ENCODE data around the gene PLSCR3.

The PLSCR3 gene

DNA sequence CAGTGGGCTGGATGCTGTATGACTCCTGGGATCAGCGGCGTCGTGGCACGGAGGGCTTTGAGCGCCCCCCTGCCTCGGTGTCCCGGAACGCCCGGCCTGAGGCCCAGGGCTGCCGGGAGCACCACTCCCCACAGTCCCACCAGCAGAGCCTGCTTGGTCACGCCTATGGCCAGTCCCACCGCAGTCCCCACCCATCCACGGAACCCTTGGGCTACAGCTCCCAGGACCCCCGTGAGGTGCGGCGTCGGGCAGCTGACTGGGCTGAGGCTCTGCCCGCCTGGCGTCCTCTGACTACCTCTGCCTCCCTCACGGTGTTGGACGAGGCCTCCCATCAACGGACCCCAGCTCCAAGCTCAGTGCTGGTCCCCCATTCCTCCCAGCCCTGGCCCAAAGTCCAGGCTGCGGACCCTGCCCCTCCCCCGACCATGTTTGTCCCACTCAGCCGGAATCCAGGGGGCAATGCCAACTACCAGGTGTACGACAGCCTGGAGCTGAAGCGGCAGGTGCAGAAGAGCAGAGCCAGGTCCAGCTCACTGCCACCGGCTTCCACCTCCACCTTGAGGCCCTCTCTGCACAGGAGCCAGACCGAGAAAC, 32.7 kb upstream of the PLSCR3 start:
- DNase-seq: no peak

DNA sequence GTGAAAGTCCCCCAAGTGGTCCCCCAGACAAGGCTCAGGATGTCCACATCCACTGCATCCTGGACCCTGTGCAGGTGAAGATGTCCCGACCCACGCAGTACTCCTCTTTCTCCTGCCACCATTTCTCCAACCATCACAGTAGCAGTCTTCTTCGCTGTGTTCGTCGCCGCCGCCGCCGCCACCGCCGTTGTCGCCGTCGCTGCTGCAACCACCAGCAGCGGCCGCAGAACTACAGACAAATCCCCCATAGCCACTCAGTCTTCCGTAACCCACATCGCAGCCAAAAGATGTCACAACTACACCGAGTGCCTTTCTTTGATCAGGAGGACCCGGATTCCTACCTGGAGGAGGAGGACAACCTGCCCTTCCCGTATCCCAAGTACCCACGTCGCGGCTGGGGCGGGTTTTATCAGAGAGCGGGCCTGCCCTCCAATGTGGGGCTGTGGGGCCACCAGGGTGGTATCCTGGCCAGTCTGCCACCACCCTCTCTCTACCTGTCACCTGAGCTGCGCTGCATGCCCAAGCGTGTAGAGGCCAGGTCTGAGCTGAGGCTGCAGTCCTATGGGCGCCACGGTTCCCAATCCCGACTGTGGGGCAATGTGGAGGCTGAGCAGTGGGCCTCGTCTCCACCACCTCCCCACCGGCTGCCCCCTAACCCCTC, 32.0 kb upstream of the PLSCR3 start:
- no peak for DNase-seq

DNA sequence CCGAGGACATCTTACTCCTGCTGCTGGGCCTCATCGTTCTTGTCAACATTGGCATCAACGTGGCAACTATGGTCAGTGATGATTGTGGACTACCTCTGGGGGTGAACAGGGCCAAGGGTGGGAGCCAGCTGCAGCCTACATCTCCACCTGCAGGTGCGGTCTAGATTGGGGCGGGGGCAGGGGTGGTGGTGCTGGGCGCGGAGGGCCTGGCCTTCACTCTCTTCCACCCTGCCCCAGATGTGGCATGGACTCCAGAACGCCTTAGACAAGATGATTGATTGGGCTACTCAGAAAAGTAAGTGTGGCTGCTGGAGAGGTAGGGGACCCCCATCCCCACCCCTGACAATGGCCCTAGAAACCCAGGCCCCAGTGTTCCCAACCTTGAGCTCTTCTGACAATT, 31.4 kb upstream of the PLSCR3 start:
- no peak for DNase-seq

DNA sequence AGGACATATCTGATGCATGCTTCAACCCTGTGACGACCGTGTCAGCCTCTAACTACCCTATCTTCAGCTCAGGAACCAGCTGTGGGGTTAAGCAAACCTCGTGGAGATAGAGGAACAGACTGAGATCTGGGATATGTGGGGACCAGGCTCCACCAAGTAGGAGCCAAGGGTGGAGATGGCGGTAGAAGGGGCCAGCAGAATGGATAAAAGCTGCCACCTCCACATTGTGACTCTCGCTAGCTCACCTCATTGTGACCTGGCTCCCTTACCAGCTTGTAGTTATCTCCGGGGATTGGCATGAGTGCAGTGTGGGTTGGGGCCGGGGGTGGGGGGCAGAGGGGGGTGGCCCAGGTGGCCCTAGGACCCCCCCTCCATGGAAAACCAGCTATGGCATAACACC, 31.0 kb upstream of the PLSCR3 start, which contains the start of gene SPEM2:
Gene SPEM2, plus strand, starts transcription at position 301 of the 400 bp plus-strand sequence. Its CDS starts 73 bp downstream, at position 374.
- DNase-seq: no peak

DNA sequence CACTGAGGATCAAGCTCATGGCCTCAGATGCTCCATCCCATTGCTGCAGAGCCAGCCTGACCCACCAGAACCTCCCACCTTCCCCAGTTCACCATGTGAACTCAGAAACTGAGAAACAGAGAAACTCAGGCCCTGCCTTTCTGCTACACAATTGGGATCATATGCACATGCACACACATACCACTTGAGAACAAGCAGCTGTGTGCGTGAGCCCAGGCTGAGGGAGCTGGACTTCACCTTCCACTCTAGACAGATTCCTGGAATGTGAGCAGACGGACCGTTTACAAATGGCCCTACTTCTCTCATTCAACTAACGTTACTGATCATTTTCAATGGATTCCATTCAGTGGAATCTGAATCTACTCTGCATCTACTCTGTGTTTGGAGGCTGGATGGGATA, 29.4 kb upstream of the PLSCR3 start:
- no peak for DNase-seq

DNA sequence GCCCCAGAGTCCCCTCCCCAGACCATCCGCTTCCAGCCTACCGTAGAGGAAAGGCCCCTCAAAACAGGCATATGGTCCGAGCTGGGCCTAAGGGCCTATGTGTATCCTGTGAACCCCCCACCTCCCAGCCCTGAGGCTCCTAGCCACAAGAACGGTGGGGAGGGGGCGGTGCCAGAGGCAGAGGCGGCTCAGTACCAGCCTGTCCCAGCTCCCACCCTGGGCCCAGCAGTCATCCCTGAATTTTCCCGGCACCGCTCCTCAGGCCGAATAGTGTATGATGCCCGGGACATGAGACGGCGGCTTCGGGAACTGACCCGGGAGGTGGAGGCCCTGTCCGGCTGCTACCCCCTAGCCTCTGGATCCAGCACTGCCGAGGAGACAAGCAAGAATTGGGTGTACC, 26.9 kb upstream of the PLSCR3 start:
- DNase-seq: no peak

DNA sequence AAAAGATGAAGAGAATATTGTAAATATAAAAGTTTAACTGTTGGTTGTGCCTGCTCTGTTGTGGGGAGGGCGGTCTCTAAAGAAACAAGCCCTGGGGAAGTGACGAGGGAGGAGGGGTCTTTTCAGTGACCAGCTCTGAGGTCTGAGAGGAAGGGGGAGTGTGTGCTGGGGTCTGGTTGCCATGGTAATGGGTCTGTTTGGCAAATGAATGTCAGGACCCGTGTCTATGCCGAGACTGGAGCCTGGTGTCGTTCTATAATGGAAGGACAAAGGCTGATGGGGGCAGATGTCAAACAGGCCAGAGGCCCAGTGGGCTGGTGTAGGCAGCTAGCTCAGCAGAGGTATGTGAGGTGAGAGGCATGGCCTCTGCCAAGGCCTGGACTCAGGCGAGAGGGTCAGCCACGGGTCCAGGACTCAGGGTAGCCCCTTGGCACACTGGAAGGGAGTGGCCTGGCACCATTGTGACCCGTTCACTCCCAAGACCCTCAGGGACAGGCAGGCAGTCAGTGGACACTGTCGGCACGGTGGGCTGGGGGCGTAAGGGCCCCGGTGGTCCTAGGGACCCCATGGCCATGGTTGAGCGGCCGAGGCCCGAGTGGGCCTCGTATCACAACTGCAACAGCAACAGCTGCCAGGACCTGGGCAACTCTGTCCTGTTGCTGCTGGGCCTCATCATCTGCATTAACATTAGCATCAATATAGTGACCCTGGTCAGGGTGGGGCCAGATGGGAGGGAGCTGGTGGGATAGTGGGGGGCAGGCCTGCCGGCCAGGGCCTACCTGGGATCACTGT, 25.7 kb upstream of the PLSCR3 start, which contains the start of gene SPEM1:
Gene SPEM1, plus strand, starts transcription at position 506 of the 792 bp plus-strand sequence. Its CDS starts 61 bp downstream, at position 567.
- DNase-seq: no peak

DNA sequence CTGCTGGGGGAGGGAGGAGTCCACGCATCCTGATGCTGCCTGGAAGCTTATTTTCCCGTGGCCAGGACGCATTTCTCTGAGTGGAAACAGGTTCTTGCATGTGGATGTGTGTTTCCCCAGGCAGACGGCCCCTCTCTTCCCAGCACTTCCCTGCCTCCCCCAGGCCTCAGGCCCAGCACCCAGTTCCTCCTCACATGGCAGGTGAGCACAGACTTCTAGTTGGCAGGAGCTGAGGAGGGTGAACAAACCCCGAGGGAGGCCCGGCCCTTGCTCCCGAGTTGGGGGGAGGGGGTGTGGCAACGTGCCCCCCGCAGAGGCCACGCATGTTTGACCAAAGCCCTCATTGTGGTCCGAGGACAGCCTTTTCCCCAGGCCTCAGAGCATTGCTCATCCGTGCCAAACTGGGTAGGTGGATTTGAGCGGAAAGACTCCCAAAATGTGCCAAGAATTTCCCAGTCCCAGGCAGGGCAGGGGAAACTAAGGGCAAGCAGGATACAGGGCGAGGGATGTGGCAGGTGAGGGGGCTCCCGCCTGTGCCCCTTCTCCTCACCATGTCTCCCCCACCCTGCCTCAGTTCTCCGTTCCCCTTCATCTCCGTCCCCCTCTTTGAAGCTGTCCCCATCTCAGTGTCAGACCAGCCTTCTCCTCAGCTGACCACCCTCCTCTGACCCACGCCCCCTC, 24.3 kb upstream of the PLSCR3 start:
- no peak for DNase-seq

DNA sequence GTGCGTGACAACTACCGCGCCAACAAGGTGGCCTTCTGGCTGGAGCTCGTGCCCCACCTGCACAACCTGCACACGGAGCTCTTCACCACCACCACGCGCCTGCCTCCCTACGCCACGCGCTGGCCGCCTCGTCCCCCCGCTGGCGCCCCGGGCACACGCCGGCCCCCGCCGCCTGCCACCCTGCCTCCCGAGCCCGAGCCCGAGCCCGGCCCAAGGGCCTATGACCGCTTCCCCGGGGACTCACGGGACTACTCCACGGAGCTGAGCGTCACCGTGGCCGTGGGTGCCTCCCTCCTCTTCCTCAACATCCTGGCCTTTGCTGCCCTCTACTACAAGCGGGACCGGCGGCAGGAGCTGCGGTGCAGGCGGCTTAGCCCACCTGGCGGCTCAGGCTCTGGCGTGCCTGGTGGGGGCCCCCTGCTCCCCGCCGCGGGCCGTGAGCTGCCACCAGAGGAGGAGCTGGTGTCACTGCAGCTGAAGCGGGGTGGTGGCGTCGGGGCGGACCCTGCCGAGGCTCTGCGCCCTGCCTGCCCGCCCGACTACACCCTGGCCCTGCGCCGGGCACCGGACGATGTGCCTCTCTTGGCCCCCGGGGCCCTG, 22.8 kb upstream of the PLSCR3 start:
- no peak for DNase-seq

DNA sequence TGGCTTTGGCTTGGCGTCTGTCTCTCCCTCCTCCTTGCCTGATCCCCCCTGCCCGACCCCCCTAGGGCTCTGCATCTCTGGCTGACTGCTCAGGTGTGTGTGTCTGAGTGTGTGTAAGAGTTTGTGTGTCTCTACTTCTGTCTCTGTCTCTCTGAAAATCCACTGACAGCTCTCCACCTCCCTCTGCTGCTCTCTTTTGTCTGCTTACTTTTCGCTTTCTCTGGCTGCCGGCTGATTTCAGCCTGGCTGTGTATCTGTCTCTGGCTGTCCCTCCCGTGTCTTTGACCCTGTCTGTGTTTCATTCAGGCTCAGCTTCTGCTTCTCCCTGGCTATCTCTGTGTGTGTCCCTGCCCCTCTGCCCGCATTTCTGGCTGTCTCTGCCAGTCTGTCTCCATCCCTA, 22.0 kb upstream of the PLSCR3 start:
- DNase-seq: no peak

DNA sequence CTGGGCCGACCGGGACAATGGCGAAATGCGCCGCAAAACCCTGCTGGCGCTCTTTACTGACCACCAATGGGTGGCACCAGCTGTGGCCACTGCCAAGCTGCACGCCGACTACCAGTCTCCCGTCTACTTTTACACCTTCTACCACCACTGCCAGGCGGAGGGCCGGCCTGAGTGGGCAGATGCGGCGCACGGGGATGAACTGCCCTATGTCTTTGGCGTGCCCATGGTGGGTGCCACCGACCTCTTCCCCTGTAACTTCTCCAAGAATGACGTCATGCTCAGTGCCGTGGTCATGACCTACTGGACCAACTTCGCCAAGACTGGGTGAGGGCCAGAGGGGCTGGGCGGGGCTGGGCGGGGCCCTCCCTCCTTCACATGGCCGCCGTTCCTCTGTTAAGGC, 21.5 kb upstream of the PLSCR3 start:
- no peak for DNase-seq

DNA sequence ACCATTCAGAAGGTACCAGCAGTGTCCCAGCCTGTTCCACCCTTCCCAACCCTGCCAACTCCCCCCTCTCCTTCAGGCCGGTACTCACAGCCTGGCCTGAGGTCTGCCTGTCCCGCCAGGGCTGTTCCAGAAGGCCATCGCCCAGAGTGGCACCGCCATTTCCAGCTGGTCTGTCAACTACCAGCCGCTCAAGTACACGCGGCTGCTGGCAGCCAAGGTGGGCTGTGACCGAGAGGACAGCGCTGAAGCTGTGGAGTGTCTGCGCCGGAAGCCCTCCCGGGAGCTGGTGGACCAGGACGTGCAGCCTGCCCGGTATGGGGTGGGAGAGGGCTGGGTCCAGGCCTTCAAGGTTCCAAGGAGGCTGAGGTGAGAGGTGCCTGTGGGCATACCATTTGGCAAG, 20.5 kb upstream of the PLSCR3 start:
- no peak for DNase-seq

DNA sequence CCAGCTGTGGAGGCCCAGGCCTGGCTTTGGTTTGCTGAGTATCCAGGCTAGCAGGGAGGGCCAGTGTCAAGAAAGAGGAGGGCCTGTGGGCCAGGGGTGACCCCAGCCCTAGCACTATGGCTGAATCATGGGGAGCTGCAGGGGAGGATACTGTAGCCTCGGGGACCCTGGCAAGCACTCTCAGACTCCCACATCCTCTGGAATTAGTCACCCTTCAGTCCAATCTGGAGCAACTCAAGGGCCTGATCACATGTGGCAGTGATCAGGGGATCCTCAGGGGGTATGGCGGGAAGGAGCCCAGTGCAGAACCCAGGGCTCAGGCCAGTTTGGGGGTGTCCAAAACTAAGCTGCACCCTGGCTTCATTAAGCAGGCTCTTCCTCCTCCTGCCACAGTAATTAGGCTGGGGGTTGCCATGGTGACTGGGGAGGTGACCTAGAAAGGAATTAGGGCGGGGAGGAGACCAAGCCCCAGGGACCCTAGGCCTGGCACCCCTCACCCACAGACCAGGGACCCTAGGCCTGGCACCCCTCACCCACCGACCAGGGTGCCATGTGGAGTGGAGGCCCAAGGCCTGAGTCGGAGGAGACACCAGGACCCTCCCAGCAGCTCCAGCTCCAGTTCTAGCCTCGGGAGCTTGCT, 19.1 kb upstream of the PLSCR3 start:
- DNase-seq: no peak

DNA sequence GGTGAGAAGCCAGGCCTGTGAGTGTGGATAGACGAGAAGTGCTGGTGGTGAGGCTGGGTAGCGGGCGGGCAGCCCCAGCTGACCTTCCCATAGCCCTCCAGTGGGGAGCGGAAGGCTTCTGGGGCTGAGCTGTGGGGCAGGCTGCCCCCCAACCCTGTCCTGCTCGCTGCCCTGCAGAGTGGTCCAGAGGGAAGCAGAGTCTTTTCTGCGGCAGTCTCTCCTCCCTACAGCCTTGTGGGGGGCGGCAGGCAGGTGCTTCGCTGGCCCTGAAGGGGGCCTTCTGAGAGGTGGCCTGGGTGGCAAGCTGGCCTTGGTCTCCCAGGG, 17.1 kb upstream of the PLSCR3 start:
- no peak for DNase-seq

DNA sequence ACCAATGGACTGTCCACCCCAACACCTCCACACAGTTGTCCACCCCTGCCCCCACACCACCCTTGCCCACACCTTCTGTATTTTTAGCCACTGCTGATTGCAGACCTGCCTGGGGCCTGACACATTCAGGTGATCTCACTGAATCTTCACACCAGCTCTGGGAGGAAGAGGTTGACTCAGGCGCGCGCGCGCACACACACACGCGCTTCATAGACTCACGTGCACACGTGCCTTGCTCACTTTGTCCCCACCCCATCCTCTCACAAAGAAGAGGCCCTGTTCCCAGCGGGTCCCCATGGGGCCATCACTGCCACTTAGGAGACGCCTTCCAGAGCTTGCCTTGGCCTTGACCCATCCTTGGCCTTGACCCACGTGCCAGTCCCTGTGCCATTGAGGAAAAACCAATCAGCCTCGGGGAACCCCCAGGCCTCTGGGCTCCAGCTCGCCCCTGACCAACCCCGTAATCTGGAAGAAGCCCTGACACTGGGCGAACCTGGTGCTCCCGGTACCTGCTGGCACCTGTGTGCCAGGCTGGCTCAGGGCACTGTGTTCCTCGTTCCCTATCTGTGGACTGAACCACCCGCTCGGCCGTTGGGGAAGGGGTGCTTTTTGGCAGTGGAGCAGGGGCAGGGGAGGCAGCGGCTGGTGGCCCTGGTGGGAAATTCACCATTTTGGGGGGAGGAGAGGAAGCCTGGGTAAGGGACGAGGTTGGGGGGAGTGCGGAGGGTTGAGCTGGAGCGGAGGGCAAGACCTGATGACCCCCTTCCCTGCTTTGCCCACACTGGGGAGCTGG, 16.5 kb upstream of the PLSCR3 start:
- DNase-seq: no peak

DNA sequence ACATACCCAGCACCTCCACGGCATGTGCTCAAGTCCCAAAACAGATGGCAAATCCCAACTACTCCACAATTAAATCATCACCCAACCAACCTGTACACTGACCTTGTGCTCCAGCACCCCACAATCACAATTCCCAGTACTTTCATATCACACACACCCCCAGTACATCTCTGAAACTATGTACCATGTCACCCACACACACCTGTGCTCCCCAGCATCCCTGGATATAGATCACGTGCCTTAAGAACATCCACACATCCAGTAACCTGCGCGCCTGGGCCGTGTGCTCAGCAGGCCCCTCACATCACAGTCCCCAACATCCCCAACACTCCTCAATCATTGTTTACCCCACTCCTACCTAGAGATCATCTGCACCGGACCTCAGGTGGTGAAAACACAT, 15.4 kb upstream of the PLSCR3 start:
- DNase-seq: no peak

DNA sequence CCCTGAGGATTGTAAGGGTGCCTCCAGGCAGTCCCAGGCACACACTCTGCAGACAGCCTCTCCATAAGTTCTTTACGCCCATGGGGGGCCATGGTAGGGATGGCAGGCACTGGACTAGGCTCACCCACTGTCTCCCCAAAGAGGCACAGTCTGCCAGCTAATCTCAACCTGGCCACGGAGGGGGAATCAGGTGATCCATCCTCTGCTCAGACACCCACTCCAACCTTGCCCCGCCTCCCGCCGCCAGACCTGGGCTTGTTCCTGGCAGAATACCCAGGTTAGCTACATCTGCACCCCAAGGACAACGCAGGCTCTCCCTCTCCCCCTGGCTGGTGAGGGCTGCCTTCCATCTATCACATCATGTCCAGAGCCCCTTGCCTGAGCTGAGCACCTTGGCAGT, 14.5 kb upstream of the PLSCR3 start:
- DNase-seq: no peak

DNA sequence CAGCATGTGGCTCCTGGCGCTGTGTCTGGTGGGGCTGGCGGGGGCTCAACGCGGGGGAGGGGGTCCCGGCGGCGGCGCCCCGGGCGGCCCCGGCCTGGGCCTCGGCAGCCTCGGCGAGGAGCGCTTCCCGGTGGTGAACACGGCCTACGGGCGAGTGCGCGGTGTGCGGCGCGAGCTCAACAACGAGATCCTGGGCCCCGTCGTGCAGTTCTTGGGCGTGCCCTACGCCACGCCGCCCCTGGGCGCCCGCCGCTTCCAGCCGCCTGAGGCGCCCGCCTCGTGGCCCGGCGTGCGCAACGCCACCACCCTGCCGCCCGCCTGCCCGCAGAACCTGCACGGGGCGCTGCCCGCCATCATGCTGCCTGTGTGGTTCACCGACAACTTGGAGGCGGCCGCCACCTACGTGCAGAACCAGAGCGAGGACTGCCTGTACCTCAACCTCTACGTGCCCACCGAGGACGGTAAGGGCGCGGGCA, 14.0 kb upstream of the PLSCR3 start:
- no peak for DNase-seq

DNA sequence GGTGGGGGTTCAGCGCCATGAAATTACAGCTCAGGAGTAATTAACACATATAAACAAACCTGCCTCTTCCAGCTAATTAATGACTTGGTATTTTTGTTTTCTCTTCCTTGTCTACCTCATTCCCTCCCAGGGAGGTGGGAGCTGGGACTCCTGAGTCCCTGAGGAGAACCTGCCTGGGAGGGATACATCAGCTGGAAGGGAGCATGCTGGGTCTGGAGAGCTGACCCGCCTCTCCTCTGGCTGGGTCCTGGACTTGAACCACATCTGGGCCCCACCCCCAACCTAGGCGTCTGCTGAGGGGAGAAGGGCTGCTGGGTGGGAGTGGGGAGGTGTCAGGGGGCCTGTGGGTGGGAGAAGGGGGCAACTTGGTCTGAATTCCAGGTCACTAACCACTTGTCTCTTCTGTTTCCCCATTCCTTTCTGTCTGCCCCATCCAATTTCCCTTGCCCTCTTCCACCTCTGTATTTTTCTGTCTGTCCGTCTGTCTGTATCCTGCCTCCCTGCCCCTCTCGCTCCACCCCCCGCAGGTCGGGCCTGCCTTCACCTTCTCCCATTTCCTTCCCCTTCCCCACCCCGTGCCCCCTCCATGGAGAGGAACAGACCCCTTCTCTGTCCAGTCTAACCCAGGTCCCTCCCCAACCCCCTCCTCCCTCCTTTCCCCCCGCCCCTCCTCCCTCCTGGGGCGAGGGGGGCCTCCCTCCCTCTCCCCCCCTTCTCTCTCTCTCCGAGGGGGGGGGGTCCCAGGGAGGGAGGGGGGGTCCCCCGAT, 13.3 kb upstream of the PLSCR3 start, which contains the start of gene NLGN2:
Gene NLGN2, plus strand, starts transcription at position 361 of the 767 bp plus-strand sequence. CDS start 411 bp downstream, outside the sequence.
- DNase-seq: no peak

Data from anterior cingulate cortex (tissue), 58 donors.